Neural cell (in vitro differentiated cells): ENCODE data around the gene VSIG2. TPM values are rescaled to one million over a fixed set of nuclear protein-coding genes. Genes with fewer than 3 reads are reported as not detected.

Experiments
- H2AFZ ChIP-seq: fragments of 200-600, 300-800 bp; sonication (generic), shearing (Covaris generic); 2 replicates; pipeline ENCODE4 v1.6.0; 2014; ENCODE audit warnings: low read depth, mild to moderate bottlenecking, antibody characterized with exemption, low read length, moderate library complexity
- H3F3A ChIP-seq: fragments of 200-600 bp; shearing (Covaris generic); 2 replicates; pipeline ENCODE4 v1.6.1; 2016; ENCODE audit warnings: mild to moderate bottlenecking, moderate library complexity, mixed read lengths, antibody characterized with exemption, low read length; ENCODE audit not compliant: insufficient read depth, poor library complexity, severe bottlenecking
- H3K27ac ChIP-seq: fragments of 200-600, 300-800 bp; sonication (generic), shearing (Covaris generic); 2 replicates; pipeline ENCODE4 v1.5.1; 2014; ENCODE audit warnings: mild to moderate bottlenecking, low read length, moderate library complexity
- H3K27me3 ChIP-seq: fragments of 300-800, 200-600 bp; sonication (generic), shearing (Covaris generic); 2 replicates; pipeline ENCODE4 v1.6.0; 2014; ENCODE audit warnings: mild to moderate bottlenecking, low read depth, low read length, moderate library complexity; ENCODE audit not compliant: insufficient read depth
- H3K36me3 ChIP-seq: fragments of 300-800, 200-600 bp; sonication (generic), shearing (Covaris generic); 2 replicates; pipeline ENCODE4 v1.5.1; 2014; ENCODE audit warnings: mild to moderate bottlenecking, antibody characterized with exemption, low read length, moderate library complexity; ENCODE audit not compliant: insufficient read depth
- H3K4me2 ChIP-seq: fragments of 300-800, 200-600 bp; sonication (generic), shearing (Covaris generic); 2 replicates; pipeline ENCODE4 v1.6.0; 2014; ENCODE audit warnings: mild to moderate bottlenecking, low read length
- H3K4me3 ChIP-seq: fragments of 300-800, 200-600 bp; sonication (generic), shearing (Covaris generic); 2 replicates; pipeline ENCODE4 v1.5.1; 2014; ENCODE audit warnings: mild to moderate bottlenecking, low read length, moderate library complexity
- H3K79me2 ChIP-seq: fragments of 200-600 bp; shearing (Covaris generic); replicated peaks from 2 replicates; pipeline ENCODE4 v1.6.0; 2014; ENCODE audit warnings: mild to moderate bottlenecking, low read length, moderate library complexity; ENCODE audit not compliant: insufficient read depth
- H3K9ac ChIP-seq: fragments of 300-800, 200-600 bp; sonication (generic), shearing (Covaris generic); 2 replicates; pipeline ENCODE4 v1.6.1; 2016; ENCODE audit warnings: mild to moderate bottlenecking, low read length, mixed read lengths
- H3K9me2 ChIP-seq: fragments of 200-600 bp; shearing (Covaris generic); 2 replicates; pipeline ENCODE4 v1.6.1; 2016; ENCODE audit warnings: mild to moderate bottlenecking, low read length, mixed read lengths; ENCODE audit not compliant: insufficient read depth
- H3K9me3 ChIP-seq: fragments of 200-600, 300-800 bp; sonication (generic), shearing (Covaris generic); 2 replicates; pipeline ENCODE4 v1.6.1; 2016; ENCODE audit warnings: mild to moderate bottlenecking, mixed run types, low read length, moderate library complexity, mixed read lengths
- H4K20me1 ChIP-seq: fragments of 200-600 bp; shearing (Covaris generic); 2 replicates; pipeline ENCODE4 v1.6.1; 2016; ENCODE audit warnings: mild to moderate bottlenecking, mixed run types; ENCODE audit not compliant: insufficient read depth
- EP300 ChIP-seq: fragments of 450-650 bp; conservative IDR thresholded peaks from 2 replicates; pipeline ENCODE4 v1.6.1; 2014; ENCODE audit warnings: antibody characterized with exemption, mild to moderate bottlenecking, moderate library complexity; ENCODE audit not compliant: poor library complexity, severe bottlenecking
- EZH2 ChIP-seq: fragments of 200-600, 300-800 bp; shearing (Covaris generic), sonication (generic); IDR thresholded peaks from 2 replicates; pipeline ENCODE4 v1.6.1; 2014; ENCODE audit warnings: antibody characterized with exemption, low read length, borderline replicate concordance, mild to moderate bottlenecking; ENCODE audit not compliant: insufficient read depth, poor library complexity, severe bottlenecking
- MXI1 ChIP-seq: fragments of 450-650 bp; conservative IDR thresholded peaks from 2 replicates; pipeline ENCODE4 v1.6.1; 2014; ENCODE audit warnings: antibody characterized with exemption, mild to moderate bottlenecking; ENCODE audit not compliant: poor library complexity, severe bottlenecking
- POLR2AphosphoS5 ChIP-seq: IDR thresholded peaks from 2 replicates; pipeline ENCODE4 v1.6.1; 2012
- RAD21 ChIP-seq: fragments of 450-650 bp; conservative IDR thresholded peaks from 2 replicates; pipeline ENCODE4 v1.6.1; 2014; ENCODE audit warnings: antibody characterized with exemption, mild to moderate bottlenecking, moderate library complexity
- REST ChIP-seq: IDR thresholded peaks from 2 replicates; pipeline ENCODE4 v1.6.1; 2012; ENCODE audit warnings: borderline replicate concordance
- SMC3 ChIP-seq: fragments of 450-650 bp; conservative IDR thresholded peaks from 2 replicates; pipeline ENCODE4 v1.6.1; 2014; ENCODE audit warnings: antibody characterized with exemption, mild to moderate bottlenecking, moderate library complexity; ENCODE audit not compliant: poor library complexity
- TAF1 ChIP-seq: IDR thresholded peaks from 2 replicates; pipeline ENCODE4 v1.6.1; 2012; ENCODE audit warnings: low read depth
- polyA plus RNA-seq: library from polyadenylated mRNA; depleted of rRNA; stranded (reverse); fragments of >200 nt; gene quantifications from 2 replicates; pipeline ENCODE4 v1.2.3, GENCODE V29; 2014
- TF ChIP-seq, protein P1 (sequence below): fragments of 450-650 bp; IDR thresholded peaks from 2 replicates; pipeline ENCODE4 v1.5.1; 2014; ENCODE audit warnings: antibody characterized with exemption, mild to moderate bottlenecking, moderate library complexity; ENCODE audit not compliant: poor library complexity, severe bottlenecking

VSIG2 gene
- polyA plus RNA-seq, 1 donor from 2014 or later, result not detected

GRCh38 chr11:124738713-124739478, 13.2 kb downstream of the VSIG2 start:
- peak overlapping the region; percentile 77 for H3K4me3 ChIP-seq
- H3K36me3 ChIP-seq, result no peaks in the 10 kb centered on the region
- H3K27me3 ChIP-seq, result peaks cover 40% of the 10 kb centered on the region
- no peak overlapping the region for H3K27ac ChIP-seq
- no peaks in the 10 kb centered on the region for H3K9me3 ChIP-seq
- no peak overlapping the region for H2AFZ ChIP-seq
- peak overlapping the region; percentile 42 for H3K9ac ChIP-seq
- no peak for TF ChIP-seq SMC3
- TF ChIP-seq EP300, result no peak
- peak overlapping the region; percentile 78 for H3K4me2 ChIP-seq
- no peaks in the 10 kb centered on the region for H3K9me2 ChIP-seq
- H4K20me1 ChIP-seq, result no peaks in the 10 kb centered on the region
- no peaks in the 10 kb centered on the region for H3F3A ChIP-seq
- H3K79me2 ChIP-seq, result no peaks in the 10 kb centered on the region

DNA sequence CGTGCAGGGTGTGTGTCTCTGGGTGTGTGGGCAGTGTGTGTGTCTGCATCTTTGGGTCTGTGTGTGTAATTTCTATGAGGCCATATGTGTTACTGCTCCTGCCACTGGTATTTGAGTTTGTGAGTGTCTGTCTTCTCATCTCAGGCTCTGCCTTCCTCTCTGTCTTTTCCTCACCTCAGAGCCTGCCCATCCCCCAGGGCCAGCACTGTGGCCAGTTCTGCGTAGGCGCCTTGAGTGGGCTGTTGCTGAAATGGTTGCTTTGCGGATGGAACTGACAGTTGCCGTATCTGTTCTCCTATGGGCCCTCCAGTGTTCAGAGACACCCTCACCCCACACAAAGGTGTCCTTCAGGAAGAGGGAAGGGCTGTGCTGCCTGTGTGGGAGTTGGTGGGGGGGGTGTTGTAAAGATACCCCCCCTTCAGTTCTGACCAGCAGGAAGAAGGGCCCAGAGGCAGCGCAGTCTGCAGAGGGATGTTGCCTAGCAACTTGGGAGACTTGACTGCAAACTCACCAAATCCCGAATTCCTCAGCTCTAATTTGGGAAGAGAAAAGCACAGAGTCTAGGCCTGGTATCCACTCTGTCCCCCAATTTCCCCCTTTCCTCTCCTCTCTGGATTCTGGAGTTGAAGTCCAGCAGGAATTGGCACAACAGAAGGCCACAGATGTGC, 14.3 kb downstream of the VSIG2 start:
- no peak overlapping the region for H3K4me3 ChIP-seq
- H3K9me3 ChIP-seq, result no peaks in the 10 kb centered on the region
- no peak overlapping the region for H3K27ac ChIP-seq
- no peaks in the 10 kb centered on the region for H3F3A ChIP-seq
- peaks cover 29% of the 10 kb centered on the region for H3K27me3 ChIP-seq
- H2AFZ ChIP-seq, result no peak overlapping the region
- H3K9ac ChIP-seq, result no peak overlapping the region
- H3K4me2 ChIP-seq, result no peak overlapping the region
- no peaks in the 10 kb centered on the region for H3K79me2 ChIP-seq
- no peaks in the 10 kb centered on the region for H3K36me3 ChIP-seq
- H3K9me2 ChIP-seq, result no peaks in the 10 kb centered on the region
- TF ChIP-seq POLR2AphosphoS5 (no peak), EZH2 (no peak), RAD21 (no peak), SMC3 (no peak), TAF1 (no peak), EP300 (no peak)
- H4K20me1 ChIP-seq, result no peaks in the 10 kb centered on the region

GRCh38 chr11:124736736-124737135, 15.3 kb downstream of the VSIG2 start:
- Histone ChIP-seq H2AFZ (no peak overlapping the region), H3K4me3 (no peak overlapping the region), H4K20me1 (no peaks in the 10 kb centered on the region), H3K27ac (no peak overlapping the region), H3K9ac (no peak overlapping the region), H3K79me2 (no peaks in the 10 kb centered on the region), H3K4me2 (no peak overlapping the region), H3K36me3 (no peaks in the 10 kb centered on the region), H3K9me3 (no peaks in the 10 kb centered on the region), H3K27me3 (peaks cover 19% of the 10 kb centered on the region), H3F3A (no peaks in the 10 kb centered on the region), H3K9me2 (no peaks in the 10 kb centered on the region)
- TF ChIP-seq, protein P1, sequence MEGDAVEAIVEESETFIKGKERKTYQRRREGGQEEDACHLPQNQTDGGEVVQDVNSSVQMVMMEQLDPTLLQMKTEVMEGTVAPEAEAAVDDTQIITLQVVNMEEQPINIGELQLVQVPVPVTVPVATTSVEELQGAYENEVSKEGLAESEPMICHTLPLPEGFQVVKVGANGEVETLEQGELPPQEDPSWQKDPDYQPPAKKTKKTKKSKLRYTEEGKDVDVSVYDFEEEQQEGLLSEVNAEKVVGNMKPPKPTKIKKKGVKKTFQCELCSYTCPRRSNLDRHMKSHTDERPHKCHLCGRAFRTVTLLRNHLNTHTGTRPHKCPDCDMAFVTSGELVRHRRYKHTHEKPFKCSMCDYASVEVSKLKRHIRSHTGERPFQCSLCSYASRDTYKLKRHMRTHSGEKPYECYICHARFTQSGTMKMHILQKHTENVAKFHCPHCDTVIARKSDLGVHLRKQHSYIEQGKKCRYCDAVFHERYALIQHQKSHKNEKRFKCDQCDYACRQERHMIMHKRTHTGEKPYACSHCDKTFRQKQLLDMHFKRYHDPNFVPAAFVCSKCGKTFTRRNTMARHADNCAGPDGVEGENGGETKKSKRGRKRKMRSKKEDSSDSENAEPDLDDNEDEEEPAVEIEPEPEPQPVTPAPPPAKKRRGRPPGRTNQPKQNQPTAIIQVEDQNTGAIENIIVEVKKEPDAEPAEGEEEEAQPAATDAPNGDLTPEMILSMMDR, result no peak
- TF ChIP-seq POLR2AphosphoS5 (no peak), TAF1 (no peak), EP300 (no peak), EZH2 (no peak), REST (no peak), MXI1 (no peak), RAD21 (no peak), SMC3 (no peak)
